SKM-1 (cell line): ENCODE measurements around the gene TMX4.

Source experiments
- DNase-seq: peaks from one replicate; lab custom pipeline; 2025; ENCODE audit not compliant: unreplicated experiment; lab: John Stamatoyannopoulos, UW

The TMX4 gene

DNA sequence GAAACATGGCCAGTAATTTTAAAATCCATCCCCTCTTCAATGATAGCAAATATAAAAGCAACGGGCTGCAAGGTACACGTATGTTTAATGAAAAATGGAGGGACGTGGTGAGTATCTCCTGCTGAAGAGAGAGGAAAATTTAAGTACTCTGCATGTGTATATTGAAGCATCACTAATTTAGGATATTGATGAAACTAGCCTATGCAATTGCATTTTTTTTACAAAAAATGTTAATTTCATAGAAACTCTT, 362 bp upstream of the TMX4 start:
- no peak for DNase-seq

DNA sequence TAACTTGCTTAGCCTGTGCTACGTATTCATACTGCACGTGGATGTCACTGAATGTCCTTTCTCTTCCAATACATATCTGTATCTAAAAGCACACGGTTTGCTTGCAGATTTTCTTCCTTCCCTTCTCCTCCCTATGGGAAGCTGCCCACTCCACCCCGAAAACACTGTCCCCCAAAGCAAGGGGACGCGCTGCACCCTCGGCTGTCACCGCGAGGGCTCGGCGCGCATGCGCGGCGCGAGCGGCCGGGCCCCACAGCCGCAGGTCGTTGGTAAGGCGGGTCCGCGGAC, 659 bp downstream of the TMX4 start:
- DNase-seq: no peak

DNA sequence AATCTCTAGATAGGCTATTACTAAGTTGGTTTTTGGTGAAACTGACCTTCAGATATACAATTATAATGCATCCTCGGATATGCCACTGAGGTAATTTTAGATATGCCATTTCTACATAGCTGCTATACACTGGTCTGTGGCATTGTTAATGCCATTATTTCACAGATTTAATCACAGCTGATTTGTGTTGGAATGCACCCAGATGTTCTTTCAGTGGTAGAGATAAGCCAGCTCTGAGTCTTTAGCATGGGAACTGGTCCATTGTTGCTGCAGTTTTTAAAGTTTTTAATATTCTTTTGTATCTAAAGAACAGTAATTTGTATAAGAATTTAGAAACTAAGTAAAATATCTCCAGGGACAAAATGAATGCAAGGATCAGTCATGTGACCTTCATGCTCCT, 6.8 kb downstream of the TMX4 start:
- no peak for DNase-seq

DNA sequence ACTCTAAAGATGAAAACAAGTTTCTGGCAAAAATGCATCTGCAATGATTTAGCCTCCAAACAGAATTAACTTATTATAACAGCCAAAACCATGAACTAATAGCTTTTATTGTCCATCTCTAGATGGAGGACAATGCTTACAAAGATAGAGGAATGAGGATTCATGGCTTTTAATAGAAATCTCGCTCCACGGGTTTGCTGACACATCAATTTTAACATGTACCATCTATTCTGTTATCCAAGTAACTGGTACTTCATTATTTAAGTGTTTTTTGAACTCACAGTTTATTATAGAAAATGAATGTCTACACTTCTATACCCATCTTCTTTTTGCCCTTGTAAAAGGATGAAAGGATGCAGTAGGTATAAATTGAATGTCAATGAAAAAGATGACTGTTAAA, 10.8 kb downstream of the TMX4 start:
- DNase-seq: no peak

DNA sequence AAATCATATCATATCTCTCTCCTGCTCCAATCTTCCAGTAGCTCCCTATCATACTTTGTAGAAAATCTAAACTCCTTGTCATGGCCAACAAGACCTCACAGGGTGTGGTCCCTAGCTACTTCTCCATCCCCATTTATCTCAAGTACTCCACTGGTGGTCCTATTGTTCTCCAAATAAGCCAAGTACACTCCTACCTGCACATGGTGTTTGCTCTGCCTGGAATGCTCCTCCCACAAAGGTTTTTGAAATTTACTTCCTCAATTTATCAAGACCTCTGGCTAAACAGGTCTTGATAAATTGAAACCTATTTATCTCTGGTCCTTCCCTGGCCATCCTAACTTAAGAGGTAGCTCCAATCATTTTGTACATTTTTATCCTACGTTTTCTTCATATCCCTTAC, 12.1 kb downstream of the TMX4 start:
- no peak for DNase-seq

DNA sequence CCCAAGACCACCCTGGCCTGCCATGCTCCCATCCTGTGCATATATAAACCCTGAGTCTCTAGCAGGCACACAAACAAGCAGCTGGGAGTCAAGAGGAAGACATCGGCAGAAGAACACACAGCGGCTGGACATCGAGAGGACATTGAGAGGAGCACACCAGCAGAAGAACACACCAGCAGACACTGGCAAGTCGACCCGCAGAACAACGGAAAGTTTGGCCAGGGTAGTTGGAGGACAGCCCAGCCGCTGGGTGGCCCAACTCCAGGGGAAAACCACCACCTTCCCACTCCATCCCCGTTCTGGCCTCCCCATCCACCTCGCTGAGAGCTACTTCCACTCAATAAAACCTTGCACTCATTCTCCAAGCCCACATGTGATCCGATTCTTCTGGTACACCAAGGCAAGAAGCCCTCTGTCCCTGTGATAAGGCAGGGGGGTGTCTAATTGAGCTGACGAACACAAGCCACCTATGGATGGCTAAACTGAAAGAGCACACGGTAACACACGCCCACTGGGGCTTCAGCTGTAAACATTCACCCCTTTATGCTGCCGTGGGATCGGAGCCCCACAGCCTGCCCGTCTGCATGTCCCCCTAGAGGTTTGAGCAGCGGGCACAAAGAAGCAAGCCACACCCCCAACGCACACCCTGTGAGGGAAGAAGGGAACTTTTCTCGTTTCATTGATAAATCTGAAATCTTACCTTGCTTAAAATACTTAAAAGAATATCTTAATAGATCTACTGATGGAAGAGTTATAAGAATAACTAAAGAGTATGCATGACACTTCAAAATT, 13.8 kb downstream of the TMX4 start:
- DNase-seq: no peak

DNA sequence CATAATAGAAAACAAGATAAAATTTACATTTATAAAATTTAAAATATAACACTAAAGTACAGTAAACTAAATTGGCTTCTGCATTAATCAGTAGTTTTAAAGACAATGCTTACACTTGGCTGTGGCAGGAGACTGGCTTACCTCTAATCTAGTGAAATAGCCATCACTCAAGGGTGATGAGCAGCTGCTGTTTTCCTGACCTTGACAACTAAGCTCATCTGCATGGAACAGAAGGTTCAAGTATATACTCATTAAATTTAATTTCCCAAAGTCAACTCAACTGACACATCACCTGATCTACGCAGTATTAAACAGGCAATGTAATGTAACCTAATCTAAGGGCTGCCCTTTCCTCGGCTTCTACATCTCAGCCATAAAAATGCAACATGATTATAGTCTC, 14.5 kb downstream of the TMX4 start:
- DNase-seq: no peak

DNA sequence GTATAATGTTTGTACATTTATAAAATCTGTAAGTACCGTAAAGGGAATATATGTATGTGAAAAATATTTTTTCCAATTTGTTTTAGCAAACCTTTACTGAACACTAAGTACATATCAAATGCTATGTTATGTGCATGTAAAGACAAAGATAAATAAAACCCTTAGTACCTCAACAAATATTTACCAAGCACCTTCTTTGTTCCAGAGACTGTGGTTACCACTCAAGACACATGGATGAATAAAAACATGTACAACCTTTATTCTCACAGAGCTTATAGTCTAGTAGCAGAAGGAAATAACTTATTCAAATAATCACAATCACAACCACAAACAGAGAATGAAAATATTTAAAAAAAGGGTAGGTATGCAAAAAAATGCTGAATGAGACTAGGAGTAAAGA, 17.5 kb downstream of the TMX4 start:
- DNase-seq: no peak

DNA sequence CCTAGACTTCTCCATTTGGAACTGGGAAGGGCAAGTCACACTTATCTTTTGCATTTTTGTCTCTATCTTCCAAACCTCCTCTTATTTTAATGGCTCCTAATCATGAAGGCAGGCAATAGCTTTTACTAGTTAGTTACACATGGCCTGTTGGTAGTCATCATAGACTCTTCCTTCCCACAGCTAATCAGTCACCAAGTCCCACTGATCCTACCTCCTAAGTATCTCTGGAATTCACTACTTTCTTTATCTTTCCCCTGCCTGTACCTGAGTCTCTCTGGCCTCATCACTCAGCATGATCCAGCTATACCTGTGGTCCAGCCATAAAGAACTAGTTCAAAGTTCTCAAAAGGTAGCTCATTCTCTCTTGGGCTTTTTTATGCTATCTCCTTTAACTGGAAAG, 18.8 kb downstream of the TMX4 start:
- DNase-seq: no peak

DNA sequence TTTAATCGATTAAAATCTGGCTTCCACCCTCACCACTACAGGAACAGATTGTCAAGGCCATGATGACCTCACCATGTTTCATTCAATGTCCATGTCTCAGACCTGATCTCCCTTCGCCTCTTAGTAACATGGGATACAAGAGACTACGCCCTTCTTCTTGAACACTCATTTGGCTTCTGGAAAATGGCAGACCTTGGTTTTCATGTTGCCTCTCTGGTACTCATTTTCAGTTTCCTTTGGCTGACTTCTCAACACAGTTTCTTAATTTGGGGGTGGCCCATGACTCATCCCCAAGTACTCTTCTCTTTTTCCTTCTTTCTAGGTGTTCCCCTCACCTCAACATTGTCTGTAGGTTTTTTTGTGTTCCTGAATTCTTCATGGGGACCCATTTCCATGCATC, 22.7 kb downstream of the TMX4 start:
- DNase-seq: no peak

DNA sequence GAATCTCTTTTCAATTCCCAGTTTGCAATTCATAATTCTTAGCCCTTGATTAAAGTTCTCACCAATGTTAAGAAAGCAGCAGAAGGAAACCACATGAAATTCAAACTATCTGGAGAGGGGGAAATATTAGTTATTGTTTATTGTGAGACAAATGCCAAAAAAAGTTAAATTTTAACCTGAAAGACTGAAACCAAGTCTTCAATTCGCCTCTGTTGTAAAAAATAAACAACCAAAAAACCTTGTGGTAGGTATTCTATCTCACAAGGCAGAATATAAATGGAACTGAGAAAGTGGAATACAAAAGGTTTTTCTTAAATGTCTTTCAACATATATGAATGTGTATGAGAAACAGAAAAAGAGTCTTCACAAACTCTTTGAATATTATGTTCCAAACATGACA, 24.8 kb downstream of the TMX4 start:
- DNase-seq: no peak

DNA sequence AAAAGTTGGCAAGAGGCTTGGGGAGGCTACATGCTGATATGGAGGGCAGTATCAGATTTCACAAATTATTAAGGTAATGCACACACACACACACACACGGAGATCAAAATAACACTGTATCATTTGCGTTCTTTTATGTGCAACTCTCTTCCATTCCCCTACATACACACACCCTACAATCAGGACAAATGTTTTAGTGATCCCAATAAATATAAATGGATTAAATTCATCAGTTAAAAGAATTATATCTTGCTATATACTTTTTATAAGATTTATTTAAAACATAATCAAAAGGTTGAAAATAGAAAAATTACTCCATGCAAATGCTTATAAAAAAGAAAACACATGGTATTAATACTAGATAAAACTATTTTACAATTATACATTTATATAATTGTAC, 25.9 kb downstream of the TMX4 start:
- no peak for DNase-seq

DNA sequence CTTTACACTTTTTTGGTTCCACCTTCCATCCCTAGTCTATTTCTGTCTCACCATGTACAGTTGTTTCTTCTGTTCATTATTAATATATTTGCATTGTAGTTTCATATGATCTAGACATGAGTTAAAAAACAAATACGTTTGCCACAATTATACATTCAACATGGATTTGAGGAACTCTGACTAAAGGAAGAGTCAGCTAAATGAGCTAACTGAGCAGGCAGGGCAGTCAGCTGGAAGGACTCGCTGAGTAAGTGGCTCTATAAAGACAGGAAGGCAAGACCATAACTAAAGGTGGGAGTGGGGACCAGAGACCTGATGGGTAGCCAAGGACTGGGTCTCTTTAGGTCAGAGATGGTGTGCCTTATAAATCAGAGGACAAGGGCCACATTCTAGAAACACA, 26.3 kb downstream of the TMX4 start:
- no peak for DNase-seq

DNA sequence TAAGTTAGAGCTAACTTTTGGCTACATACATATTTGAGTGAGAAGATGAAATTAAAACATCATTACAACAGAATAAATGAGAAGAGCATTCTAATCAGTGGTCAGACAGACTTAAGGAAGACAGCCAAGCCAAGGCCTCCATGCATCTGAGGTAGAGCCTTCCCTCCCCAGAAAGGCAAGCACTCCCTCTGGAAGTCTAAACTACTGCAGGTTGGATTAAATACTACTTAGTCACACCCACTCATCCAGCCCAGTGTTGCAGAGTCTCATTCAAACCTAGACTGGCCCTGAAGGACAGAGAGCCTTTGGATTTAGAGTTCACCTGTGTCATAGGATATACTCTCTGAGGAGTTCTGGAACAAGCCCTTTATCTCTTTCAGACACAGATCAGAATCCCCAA, 29.2 kb downstream of the TMX4 start:
- no peak for DNase-seq

DNA sequence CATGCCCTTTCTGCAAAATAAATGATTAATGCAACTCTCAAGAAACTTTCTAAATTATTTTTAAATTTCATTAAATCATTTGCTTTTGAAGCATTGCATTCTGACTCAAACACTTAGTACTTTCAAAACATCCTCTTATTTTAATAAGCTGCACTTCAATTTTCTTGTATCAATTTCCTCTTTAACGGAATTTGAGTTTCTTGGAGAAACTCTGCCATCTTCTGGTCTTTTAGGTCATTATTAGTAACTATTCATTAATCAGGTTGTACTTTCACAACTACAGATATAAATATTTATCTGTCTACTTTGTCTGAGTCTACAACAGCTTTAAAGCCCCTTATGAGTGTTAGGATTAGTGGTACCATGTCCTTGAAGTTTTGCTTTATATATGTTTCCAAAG, 30.2 kb downstream of the TMX4 start:
- no peak for DNase-seq

DNA sequence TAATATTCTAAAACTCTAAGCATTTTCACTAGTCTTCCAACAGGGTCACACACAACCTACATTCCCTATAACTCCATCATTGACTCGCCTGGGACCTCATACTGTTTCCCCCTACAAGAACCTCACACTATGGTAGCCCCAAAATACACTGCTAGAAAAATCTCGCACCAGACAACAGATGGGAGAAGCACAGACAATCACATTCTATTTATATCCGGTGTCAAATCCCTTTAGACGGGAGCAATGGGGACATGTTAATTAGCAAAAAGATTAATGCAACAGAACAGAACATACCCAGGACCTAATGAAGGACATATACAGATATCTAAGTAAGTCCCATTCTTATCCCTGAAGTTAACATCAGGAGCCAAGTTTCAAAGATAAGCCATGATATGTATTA, 33.6 kb downstream of the TMX4 start:
- no peak for DNase-seq

DNA sequence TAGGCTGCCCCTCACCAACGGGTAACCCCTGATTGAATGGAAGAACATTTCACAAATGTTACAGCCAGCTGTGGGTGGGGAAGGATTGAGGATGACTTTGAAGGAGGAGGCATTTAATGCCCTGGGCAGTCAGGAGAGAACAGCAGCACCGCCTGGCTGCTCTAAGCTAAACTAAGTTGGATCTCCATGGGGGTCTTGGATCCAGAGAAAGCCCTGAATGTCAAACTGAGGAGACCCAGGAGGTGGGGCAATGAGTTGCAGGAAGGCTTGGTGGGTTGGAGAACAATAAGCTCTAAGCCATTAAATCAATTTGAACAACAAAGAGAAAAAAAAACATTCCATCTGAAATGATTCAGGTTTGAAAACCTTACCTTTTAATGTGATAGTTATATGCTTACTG, 35.4 kb downstream of the TMX4 start:
- DNase-seq: no peak

DNA sequence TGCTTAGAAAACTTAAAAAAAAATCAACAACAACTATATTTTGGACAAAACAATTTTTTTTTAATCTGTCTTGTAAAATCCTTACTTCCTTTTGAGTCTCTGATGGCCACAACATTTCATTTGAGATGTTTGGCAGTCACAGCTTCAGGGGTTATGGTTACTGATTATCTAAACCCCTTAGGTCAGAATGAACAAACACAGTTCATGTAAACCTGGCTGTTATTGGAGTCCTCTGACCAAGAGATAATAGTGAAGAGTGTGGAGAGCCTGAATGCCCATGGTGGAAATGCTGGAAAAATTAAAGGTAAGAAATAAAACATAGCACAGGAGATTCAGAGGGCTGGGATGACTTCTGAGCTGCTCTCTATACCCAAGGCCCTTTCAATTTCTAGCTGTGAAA, 38.2 kb downstream of the TMX4 start:
- DNase-seq: no peak

DNA sequence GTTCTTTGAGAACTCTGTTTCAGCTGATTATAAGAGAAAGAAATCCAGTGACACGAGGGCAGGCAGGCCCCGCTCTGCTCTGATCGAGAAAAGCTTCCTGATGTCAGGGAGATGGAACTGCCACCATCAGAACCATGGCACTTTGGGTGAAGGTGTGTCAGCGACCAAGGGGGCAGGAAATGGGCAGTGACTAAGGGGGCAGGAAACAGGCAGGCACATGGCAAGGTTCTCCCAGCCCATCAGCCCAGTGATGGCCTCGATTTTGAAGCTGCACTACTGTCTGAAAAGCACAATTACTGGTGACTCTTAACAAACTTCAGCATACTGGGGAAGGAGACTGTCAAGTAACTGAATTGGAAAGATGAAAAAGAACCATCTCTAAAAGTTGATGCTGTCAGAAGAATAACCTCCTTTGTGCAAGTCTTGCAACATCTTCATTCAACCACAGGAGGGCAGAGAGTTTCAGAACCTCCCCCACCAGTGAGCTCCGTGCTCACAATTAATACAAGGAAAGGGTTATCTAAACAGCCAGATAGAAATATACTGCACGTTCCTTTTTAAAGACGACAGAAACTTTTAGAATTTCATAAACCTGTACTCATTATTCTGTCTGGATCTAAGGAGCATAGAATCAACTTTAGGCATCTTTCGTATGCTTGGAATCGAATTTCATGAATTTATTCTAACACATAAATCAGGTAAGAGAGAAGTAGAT, 39.1 kb downstream of the TMX4 start:
- DNase-seq: no peak

DNA sequence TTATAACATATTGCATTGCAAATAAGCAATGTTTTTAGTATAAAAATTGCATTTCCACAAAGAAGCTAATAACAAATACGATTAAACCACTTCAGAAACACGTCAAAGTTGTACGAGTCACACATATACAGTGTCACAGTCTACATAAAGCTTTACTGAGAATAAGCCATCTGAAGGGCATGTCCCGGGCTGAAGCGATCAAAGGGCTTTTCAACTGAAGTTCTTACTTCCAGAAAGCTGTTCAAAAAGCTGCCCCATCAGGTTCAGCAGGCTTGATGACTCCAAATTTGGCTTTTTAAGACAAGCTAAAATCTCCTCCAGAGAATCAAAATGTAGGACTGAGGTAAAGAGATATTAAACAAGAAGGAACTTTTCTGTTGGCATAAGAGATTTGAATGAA, 41.9 kb downstream of the TMX4 start:
- DNase-seq: no peak

DNA sequence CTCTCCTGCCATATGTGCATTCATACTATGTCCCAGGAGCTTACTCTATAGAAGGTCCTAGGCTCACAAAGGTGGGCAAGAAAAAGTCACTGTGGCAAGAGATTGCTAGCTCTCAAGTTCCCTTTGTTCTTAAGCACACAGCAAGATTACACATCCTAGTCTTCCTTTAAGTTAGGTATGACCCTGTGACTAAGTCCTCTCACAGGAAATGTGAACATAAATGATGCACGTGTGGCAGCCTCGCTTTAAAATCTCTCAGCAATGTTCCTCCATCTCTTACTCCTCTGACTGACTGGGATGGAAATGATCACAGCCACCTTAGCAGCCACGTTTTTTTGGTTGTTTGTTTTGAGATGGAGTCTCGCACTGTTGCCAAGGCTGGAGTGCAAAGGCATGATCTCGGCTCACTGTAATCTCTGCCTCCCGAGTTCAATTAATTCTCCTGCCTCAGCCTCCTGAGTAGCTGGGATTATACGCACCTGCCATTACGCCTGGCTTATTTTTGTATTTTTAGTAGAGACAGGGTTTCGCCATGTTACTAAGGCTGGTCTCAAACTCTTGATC, 43.6 kb downstream of the TMX4 start:
- DNase-seq: no peak

DNA sequence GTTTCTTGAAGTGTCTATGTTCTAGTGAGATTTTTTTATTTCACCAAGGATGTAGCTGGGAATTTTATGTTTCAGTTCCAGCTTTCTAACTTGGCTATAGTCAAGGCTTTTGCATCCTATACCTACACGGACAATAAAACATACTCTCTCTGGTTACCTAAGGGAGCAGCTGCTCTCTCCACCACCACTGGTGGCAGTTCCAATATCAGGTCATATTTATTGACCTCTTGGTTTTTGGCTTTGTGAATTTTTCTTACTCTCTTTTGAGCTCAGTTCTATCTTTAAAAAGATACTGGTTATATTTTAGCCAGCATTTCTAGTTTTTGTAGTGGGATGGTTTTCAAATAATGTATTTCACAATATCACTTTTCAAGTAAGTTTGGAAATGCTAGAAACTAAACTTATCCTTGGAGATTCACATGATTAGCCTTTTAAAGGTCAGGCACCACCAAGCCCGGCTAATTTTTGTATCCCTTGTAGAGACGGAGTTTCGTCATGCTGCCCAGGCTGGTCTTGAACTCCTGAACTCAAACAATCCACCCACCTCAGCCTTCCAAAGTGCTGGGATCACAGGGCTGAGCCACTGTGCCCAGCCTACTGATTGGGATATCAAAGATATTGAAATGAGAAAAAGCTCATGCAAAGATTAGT, 44.7 kb downstream of the TMX4 start:
- DNase-seq: no peak
